HepG2 (cell line): ENCODE measurements around the gene PATZ1. TPM values are rescaled to one million over a fixed set of nuclear protein-coding genes. Genes with fewer than 3 reads are reported as not detected.
A peak's percentile ranks its signal among the peaks of the same experiment; 100 is the strongest.

Source experiments
- BCL3 ChIP-seq: sonication (generic); formaldehyde crosslinking; IDR thresholded peaks from 2 replicates; pipeline ENCODE4 v1.5.1; 2020; ENCODE audit warnings: mild to moderate bottlenecking, missing genetic modification reagents, moderate library complexity
- GTF3A ChIP-seq: sonication (generic); formaldehyde crosslinking; conservative IDR thresholded peaks from 2 replicates; pipeline ENCODE4 v1.4.0; 2020; ENCODE audit warnings: mild to moderate bottlenecking, missing genetic modification reagents
- HIVEP1 ChIP-seq: sonication (generic); formaldehyde crosslinking; IDR thresholded peaks from 2 replicates; pipeline ENCODE4 v1.4.0; 2020; ENCODE audit warnings: mild to moderate bottlenecking, missing genetic modification reagents
- KDM1A ChIP-seq: IDR thresholded peaks from 2 replicates; pipeline ENCODE4 v1.6.1; 2016; ENCODE audit warnings: missing compliant biosample characterization
- MED13 ChIP-seq: sonication (generic); formaldehyde crosslinking; IDR thresholded peaks from 2 replicates; pipeline ENCODE4 v1.5.0; 2020; ENCODE audit warnings: missing genetic modification reagents
- RAD21 ChIP-seq: fragments of 450-650 bp; formaldehyde crosslinking; IDR thresholded peaks from 2 replicates; pipeline ENCODE4 v1.5.0; 2020; ENCODE audit warnings: mild to moderate bottlenecking
- RFX3 ChIP-seq: IDR thresholded peaks from 2 replicates; pipeline ENCODE4 v1.6.1; 2016; ENCODE audit warnings: missing biosample characterization, missing genetic modification reagents
- SCMH1 ChIP-seq: sonication (generic); formaldehyde crosslinking; IDR thresholded peaks from 2 replicates; pipeline ENCODE4 v1.9.0; 2021; ENCODE audit warnings: missing genetic modification reagents, mild to moderate bottlenecking, borderline replicate concordance
- XBP1 ChIP-seq: sonication (generic); formaldehyde crosslinking; IDR thresholded peaks from 2 replicates; pipeline ENCODE4 v1.5.0; 2020; ENCODE audit warnings: missing genetic modification reagents
- ZFP41 ChIP-seq: sonication (generic); formaldehyde crosslinking; IDR thresholded peaks from 2 replicates; pipeline ENCODE4 v1.4.0; 2020; ENCODE audit warnings: mild to moderate bottlenecking, missing genetic modification reagents, borderline replicate concordance
- ZFP62 ChIP-seq: sonication (generic); formaldehyde crosslinking; IDR thresholded peaks from 2 replicates; pipeline ENCODE4 v1.4.0; 2020; ENCODE audit warnings: missing genetic modification reagents
- ZFP91 ChIP-seq: sonication (generic); formaldehyde crosslinking; IDR thresholded peaks from 2 replicates; pipeline ENCODE4 v1.9.0; 2022; ENCODE audit warnings: missing genetic modification reagents, mild to moderate bottlenecking, borderline replicate concordance
- ZNF407 ChIP-seq: sonication (generic); formaldehyde crosslinking; IDR thresholded peaks from one replicate; pipeline ENCODE4 v1.5.1; 2020; ENCODE audit warnings: mild to moderate bottlenecking, missing genetic modification reagents; ENCODE audit errors: not compliant biosample characterization
- ZNF556 ChIP-seq: sonication (generic); formaldehyde crosslinking; IDR thresholded peaks from 2 replicates; pipeline ENCODE4 v1.4.0; 2020; ENCODE audit warnings: mild to moderate bottlenecking, missing genetic modification reagents, borderline replicate concordance
- ZNF660 ChIP-seq: sonication (generic); formaldehyde crosslinking; IDR thresholded peaks from 2 replicates; pipeline ENCODE4 v1.5.1; 2020; ENCODE audit warnings: mild to moderate bottlenecking, low read depth, missing genetic modification reagents, borderline replicate concordance
- ZNF784 ChIP-seq: sonication (generic); formaldehyde crosslinking; IDR thresholded peaks from 2 replicates; pipeline ENCODE4 v1.5.1; 2020; ENCODE audit warnings: missing genetic modification reagents, mild to moderate bottlenecking, borderline replicate concordance
- polyA plus RNA-seq, 8 experiments: library from polyadenylated mRNA; depleted of rRNA in 3 of 8; stranded (reverse) in 7 of 8; unstranded in 1 of 8; fragments of >200 nt; fragmentation: Illumina TruSeq in 4 of 8; extraction: Trizol in 4 of 8; gene quantifications; 2 replicates each; pipeline versions ENCODE4 v1.2.1 to v1.2.3, GENCODE V29; 2011 to 2016; ENCODE audit warnings: low read depth in 4 of 8, missing spikeins in 1 of 8, mixed read lengths in 1 of 8; ENCODE audit not compliant: insufficient read depth in 1 of 8
- total RNA-seq, 5 experiments: library from RNA; depleted of rRNA; stranded (reverse); fragments of >200 nt; fragmentation: Illumina TruSeq; extraction: Trizol; gene quantifications; 2 replicates each; pipeline ENCODE4 v1.2.3, GENCODE V29; 2016; ENCODE audit warnings: low read depth in 1 of 5

The PATZ1 gene
- total and polyA plus RNA-seq, 2 of the 13 experiments (the other 11 are each of a cell fraction or from before 2014, with no cell fraction given), result 24.9 to 30.5 TPM

- no peak for TF ChIP-seq ZNF407 (CRISPR knock-in tag)
- TF ChIP-seq GTF3A (CRISPR knock-in tag), result no peak
- peak; percentile 54; the same call in 1 of the 2 replicates for TF ChIP-seq ZFP41
- TF ChIP-seq ZFP91 (CRISPR knock-in tag), result peak; percentile 79; the same call in 1 of the 2 replicates
- no peak for TF ChIP-seq RAD21 (CRISPR knock-in tag)
- no peak for TF ChIP-seq SCMH1 (CRISPR knock-in tag)
- TF ChIP-seq MED13 (CRISPR knock-in tag), result peak; percentile 73; the same call in 1 of the 2 replicates
- no peak for TF ChIP-seq RFX3 (CRISPR knock-in tag)
- TF ChIP-seq HIVEP1 (CRISPR knock-in tag), result peak; percentile 86
- TF ChIP-seq BCL3, result peak; percentile 96; the same call in 1 of the 2 replicates
- peak; percentile 73 for TF ChIP-seq ZNF784 (CRISPR knock-in tag)
- TF ChIP-seq XBP1 (CRISPR knock-in tag), result no peak
- TF ChIP-seq ZNF660 (CRISPR knock-in tag), result no peak
- no peak for TF ChIP-seq ZFP62 (CRISPR knock-in tag)
- 0 out of 2 replicates have a peak, but pooled peaks have one; percentile 39 for TF ChIP-seq ZNF556
- no peak for TF ChIP-seq KDM1A
These were observed 55.4 kb downstream of the PATZ1 start (continued) for GRCh38 chr22:31290494-31291471.
